Measurements from ENCODE around the gene CRISPLD2.

- no peak for TF ChIP-seq FOXK2 (IDR thresholded peaks at IDR 0.05)
- TF ChIP-seq TARDBP (IDR thresholded peaks at IDR 0.05) = no peak
- TF ChIP-seq NFRKB (IDR thresholded peaks at IDR 0.05) = no peak
- TF ChIP-seq SP1 (IDR thresholded peaks at IDR 0.05) = no peak
- no peak for TF ChIP-seq SUZ12 (IDR thresholded peaks at IDR 0.05)
- no peak for TF ChIP-seq BHLHE40 (IDR thresholded peaks at IDR 0.05; ENCODE audit: borderline replicate concordance)
- no peak for TF ChIP-seq ZNF384 (IDR thresholded peaks at IDR 0.05)
- TF ChIP-seq FOXA1 (IDR thresholded peaks at IDR 0.05) = no peak
- TF ChIP-seq, protein P1, sequence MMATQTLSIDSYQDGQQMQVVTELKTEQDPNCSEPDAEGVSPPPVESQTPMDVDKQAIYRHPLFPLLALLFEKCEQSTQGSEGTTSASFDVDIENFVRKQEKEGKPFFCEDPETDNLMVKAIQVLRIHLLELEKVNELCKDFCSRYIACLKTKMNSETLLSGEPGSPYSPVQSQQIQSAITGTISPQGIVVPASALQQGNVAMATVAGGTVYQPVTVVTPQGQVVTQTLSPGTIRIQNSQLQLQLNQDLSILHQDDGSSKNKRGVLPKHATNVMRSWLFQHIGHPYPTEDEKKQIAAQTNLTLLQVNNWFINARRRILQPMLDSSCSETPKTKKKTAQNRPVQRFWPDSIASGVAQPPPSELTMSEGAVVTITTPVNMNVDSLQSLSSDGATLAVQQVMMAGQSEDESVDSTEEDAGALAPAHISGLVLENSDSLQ (IDR thresholded peaks at IDR 0.05) = no peak
- no peak for TF ChIP-seq HDGF (IDR thresholded peaks at IDR 0.05; ENCODE audit: borderline replicate concordance)
- no peak for TF ChIP-seq ELF4 (IDR thresholded peaks at IDR 0.05)
These were observed 4.3 kb upstream of the CRISPLD2 start for GRCh38 chr16:84815462-84815861.
